Activated CD8-positive, alpha-beta T cell treated with anti-CD3 and anti-CD28 coated beads, Interleukin-2, amount 10 ng/mL, durations not matched to agents 7 days and 5 days (primary cell): ENCODE measurements around the gene PDE3B. TPM values are rescaled to one million over a fixed set of nuclear protein-coding genes. Genes with fewer than 3 reads are reported as not detected.
"Not testable (repeated sequence)": the region's sequence is repeated elsewhere in the genome, so short reads cannot be mapped to it uniquely, and the experiment has no call there.

ENCODE experiments used
- ATAC-seq: fragments of 150-1000 bp; cut with Tn5 transposase; one replicate; pipeline ENCODE4 v1.10.0; 2021; ENCODE audit warnings: moderate library complexity
- CTCF ChIA-PET: fragments of 350-600 bp; sonication (Branson Sonifier 250); formaldehyde crosslinking; loops from one replicate; lab custom pipeline; 2021; ENCODE audit warnings: antibody characterized with exemption; lab: Charles Lee
- POLR2A ChIA-PET: fragments of 350-600 bp; sonication (Branson Sonifier 250); formaldehyde crosslinking; loops from one replicate; lab custom pipeline; 2021; ENCODE audit warnings: antibody characterized with exemption; lab: Charles Lee
- DNase-seq: peaks from one replicate; pipeline ENCODE4 v3.0.0-alpha.2; 2020
- H3K27ac Mint-ChIP-seq: one replicate; pipeline ENCODE4 v1.8.0; 2021; ENCODE audit warnings: mild to moderate bottlenecking, mixed read lengths
- H3K27me3 Mint-ChIP-seq: one replicate; pipeline ENCODE4 v1.8.0; 2021; ENCODE audit warnings: low read depth, mixed read lengths
- H3K36me3 Mint-ChIP-seq: one replicate; pipeline ENCODE4 v1.8.0; 2021; ENCODE audit warnings: low read depth, mixed read lengths
- H3K4me1 Mint-ChIP-seq: one replicate; pipeline ENCODE4 v1.8.0; 2021; ENCODE audit warnings: low read depth, mixed read lengths
- H3K4me3 Mint-ChIP-seq: one replicate; pipeline ENCODE4 v1.8.0; 2021; ENCODE audit warnings: mild to moderate bottlenecking, mixed read lengths
- H3K9me3 Mint-ChIP-seq: one replicate; pipeline ENCODE4 v1.8.0; 2022; ENCODE audit warnings: mixed read lengths; ENCODE audit not compliant: insufficient read depth
- total RNA-seq, 2 experiments: library from RNA; stranded (reverse); gene quantifications; one replicate each; pipeline ENCODE4 v1.2.3, GENCODE V29; 2021

PDE3B gene
- total RNA-seq, 2 experiments from 2014 or later = 74.8 to 81.4 TPM

GRCh38 chr11:14713496-14714244 is 70.1 kb downstream of the PDE3B start:
- DNase-seq = peak; percentile 64
- POLR2A ChIA-PET = no interaction called here

GRCh38 chr11:14715669-14716068 is 72.1 kb downstream of the PDE3B start:
- CTCF ChIA-PET, H3K4me3 Mint-ChIP-seq, H3K27me3 Mint-ChIP-seq, ATAC-seq, H3K27ac Mint-ChIP-seq, DNase-seq, POLR2A ChIA-PET: not testable (repeated sequence)
- Mint-ChIP-seq H3K4me1 (peaks cover 31% of the 10 kb centered on the region), H3K36me3 (peaks cover 30% of the 10 kb centered on the region), H3K9me3 (peaks cover 10% of the 10 kb centered on the region)

More at GRCh38 chr11:14713496-14714244, 70.1 kb downstream of the PDE3B start:
- Mint-ChIP-seq H3K27ac (peak overlapping the region; percentile 83), H3K9me3 (peaks cover 25% of the 10 kb centered on the region), H3K27me3 (no peaks in the 10 kb centered on the region), H3K36me3 (peaks cover 49% of the 10 kb centered on the region), H3K4me1 (peaks cover 39% of the 10 kb centered on the region), H3K4me3 (peak overlapping the region; percentile 15)
- CTCF ChIA-PET = no interaction called here
- ATAC-seq = peak; percentile 83

- H3K4me1 Mint-ChIP-seq = peaks cover 34% of the 10 kb centered on the region
- no peak for DNase-seq
- H3K4me3 Mint-ChIP-seq = no peak overlapping the region
- H3K36me3 Mint-ChIP-seq = peaks cover 30% of the 10 kb centered on the region
- no peak overlapping the region for H3K27ac Mint-ChIP-seq
- no peaks in the 10 kb centered on the region for H3K27me3 Mint-ChIP-seq
- no peaks in the 10 kb centered on the region for H3K9me3 Mint-ChIP-seq
- POLR2A ChIA-PET = no interaction called here
- ATAC-seq = no peak
- CTCF ChIA-PET = no interaction called here
These were observed 78.9 kb downstream of the PDE3B start for GRCh38 chr11:14722496-14722895.

- H3K27me3 Mint-ChIP-seq = no peaks in the 10 kb centered on the region
- ChIA-PET POLR2A (no interaction called here), CTCF (no interaction called here)
- H3K27ac Mint-ChIP-seq = no peak overlapping the region
- H3K36me3 Mint-ChIP-seq = peaks cover 42% of the 10 kb centered on the region
- ATAC-seq (no peak), DNase-seq (no peak)
- no peak overlapping the region for H3K4me3 Mint-ChIP-seq
- peaks cover 49% of the 10 kb centered on the region for H3K4me1 Mint-ChIP-seq
- no peaks in the 10 kb centered on the region for H3K9me3 Mint-ChIP-seq
These were observed 81.5 kb downstream of the PDE3B start for GRCh38 chr11:14725150-14725549.

GRCh38 chr11:14727215-14727614 is 83.6 kb downstream of the PDE3B start:
- peaks cover 52% of the 10 kb centered on the region for H3K4me1 Mint-ChIP-seq

GRCh38 chr11:14727746-14728145 is 84.1 kb downstream of the PDE3B start:
- Mint-ChIP-seq H3K27me3 (no peaks in the 10 kb centered on the region), H3K9me3 (no peaks in the 10 kb centered on the region), H3K36me3 (peaks cover 55% of the 10 kb centered on the region), H3K4me3 (no peak overlapping the region), H3K27ac (no peak overlapping the region), H3K4me1 (peaks cover 54% of the 10 kb centered on the region)
- DNase-seq (no peak), ATAC-seq (no peak)
- POLR2A ChIA-PET = interaction anchor here (0.9 kb wide), 1 partner anchor 207 kb away, joined by 3 read pairs; no protein-coding TSS in a partner anchor
- CTCF ChIA-PET = interaction anchor here (1.1 to 2.7 kb wide), 3 partner anchors 46 to 180 kb away, joined by 3 to 13 read pairs (median 6); no protein-coding TSS in a partner anchor

More at GRCh38 chr11:14727215-14727614, 83.6 kb downstream of the PDE3B start:
- Mint-ChIP-seq H3K4me3 (no peak overlapping the region), H3K27me3 (no peaks in the 10 kb centered on the region), H3K36me3 (peaks cover 52% of the 10 kb centered on the region), H3K27ac (no peak overlapping the region), H3K9me3 (no peaks in the 10 kb centered on the region)
- CTCF ChIA-PET = interaction anchor here (1.1 to 1.9 kb wide), 2 partner anchors 47 to 68 kb away, joined by 3 to 6 read pairs; no protein-coding TSS in a partner anchor
- POLR2A ChIA-PET = no interaction called here
- no peak for ATAC-seq
- no peak for DNase-seq

- H3K27me3 Mint-ChIP-seq, DNase-seq, CTCF ChIA-PET, H3K4me3 Mint-ChIP-seq, POLR2A ChIA-PET, ATAC-seq: not testable (repeated sequence)
- peaks cover 72% of the 10 kb centered on the region for H3K4me1 Mint-ChIP-seq
- H3K9me3 Mint-ChIP-seq = peaks cover 22% of the 10 kb centered on the region
- H3K27ac Mint-ChIP-seq = peak overlapping the region; percentile 27
- peaks cover 86% of the 10 kb centered on the region for H3K36me3 Mint-ChIP-seq
These were observed 96.9 kb downstream of the PDE3B start for GRCh38 chr11:14740539-14740938.

GRCh38 chr11:14741195-14741594 is 97.6 kb downstream of the PDE3B start:
- H3K27ac Mint-ChIP-seq = no peak overlapping the region
- H3K4me1 Mint-ChIP-seq = peaks cover 69% of the 10 kb centered on the region
- peaks cover 86% of the 10 kb centered on the region for H3K36me3 Mint-ChIP-seq

GRCh38 chr11:14742849-14743559 is 99.4 kb downstream of the PDE3B start:
- CTCF ChIA-PET = interaction anchor here (1.2 to 1.3 kb wide), 3 partner anchors 13 to 44 kb away, joined by 4 read pairs; no protein-coding TSS in a partner anchor

More at GRCh38 chr11:14741195-14741594, 97.6 kb downstream of the PDE3B start:
- Mint-ChIP-seq H3K9me3 (peaks cover 20% of the 10 kb centered on the region), H3K27me3 (no peaks in the 10 kb centered on the region), H3K4me3 (no peak overlapping the region)
- ChIA-PET CTCF (interaction anchor here (1.0 kb wide), 1 partner anchor 13 kb away, joined by 3 read pairs; no protein-coding TSS in a partner anchor), POLR2A (no interaction called here)
- no peak for ATAC-seq
- no peak for DNase-seq

GRCh38 chr11:14743667-14744066 is 100.1 kb downstream of the PDE3B start:
- CTCF ChIA-PET = interaction anchor here (0.8 to 1.3 kb wide), 2 partner anchors 44 to 98 kb away, joined by 3 to 4 read pairs; no protein-coding TSS in a partner anchor
- H3K4me1 Mint-ChIP-seq = peaks cover 70% of the 10 kb centered on the region

More at GRCh38 chr11:14742849-14743559, 99.4 kb downstream of the PDE3B start:
- Mint-ChIP-seq H3K36me3 (peaks cover 81% of the 10 kb centered on the region), H3K9me3 (peaks cover 16% of the 10 kb centered on the region), H3K27ac (no peak overlapping the region), H3K4me3 (no peak overlapping the region), H3K4me1 (peaks cover 75% of the 10 kb centered on the region), H3K27me3 (no peaks in the 10 kb centered on the region)
- ATAC-seq (no peak), DNase-seq (no peak)
- POLR2A ChIA-PET = no interaction called here

GRCh38 chr11:14746857-14747395 is 103.3 kb downstream of the PDE3B start:
- CTCF ChIA-PET = no interaction called here
- H3K4me1 Mint-ChIP-seq = peaks cover 52% of the 10 kb centered on the region

More at GRCh38 chr11:14743667-14744066, 100.1 kb downstream of the PDE3B start:
- DNase-seq, H3K4me3 Mint-ChIP-seq, POLR2A ChIA-PET, H3K27me3 Mint-ChIP-seq, ATAC-seq: not testable (repeated sequence)
- H3K9me3 Mint-ChIP-seq = peaks cover 10% of the 10 kb centered on the region
- H3K27ac Mint-ChIP-seq = peak overlapping the region; percentile 54
- peaks cover 75% of the 10 kb centered on the region for H3K36me3 Mint-ChIP-seq

More at GRCh38 chr11:14746857-14747395, 103.3 kb downstream of the PDE3B start:
- H3K4me3 Mint-ChIP-seq = no peak overlapping the region
- H3K27me3 Mint-ChIP-seq = no peaks in the 10 kb centered on the region
- peaks cover 55% of the 10 kb centered on the region for H3K36me3 Mint-ChIP-seq
- peaks cover 9% of the 10 kb centered on the region for H3K9me3 Mint-ChIP-seq
- POLR2A ChIA-PET = no interaction called here
- H3K27ac Mint-ChIP-seq = peak overlapping the region; percentile 35
- DNase-seq = no peak
- no peak for ATAC-seq
